CD4-positive, alpha-beta T cell treated with Interleukin-15 for 1 hour (primary cell): Measurements from ENCODE around the gene SKI.
"Not testable (repeated sequence)": the region's sequence is repeated elsewhere in the genome, so short reads cannot be mapped to it uniquely, and the experiment has no call there.

Source experiments
- DNase-seq: peaks from one replicate; pipeline ENCODE4 v3.0.0-alpha.2; 2020

Gene SKI

GRCh38 chr1:2279817-2280216 is 51.7 kb downstream of the SKI start:
- no peak for DNase-seq

GRCh38 chr1:2282556-2283270 is 54.6 kb downstream of the SKI start:
- no peak for DNase-seq

- DNase-seq, result no peak
Observed at GRCh38 chr1:2283371-2283990, 55.4 kb downstream of the SKI start.

- DNase-seq, result no peak
Observed at GRCh38 chr1:2283991-2284895, 56.1 kb downstream of the SKI start.

- DNase-seq, result no peak
Observed at GRCh38 chr1:2284932-2285331, 56.8 kb downstream of the SKI start.

GRCh38 chr1:2286923-2287322 is 58.8 kb downstream of the SKI start:
- DNase-seq, result no peak

GRCh38 chr1:2287649-2288048 is 59.5 kb downstream of the SKI start:
- DNase-seq, result no peak

GRCh38 chr1:2288311-2288710 is 60.2 kb downstream of the SKI start:
- no peak for DNase-seq

GRCh38 chr1:2288816-2289536 is 60.9 kb downstream of the SKI start:
- no peak for DNase-seq

GRCh38 chr1:2289607-2290006 is 61.5 kb downstream of the SKI start:
- no peak for DNase-seq

- DNase-seq, result no peak
Observed at GRCh38 chr1:2290171-2290578, 62.1 kb downstream of the SKI start.

- peak; percentile 88 for DNase-seq
Observed at GRCh38 chr1:2290595-2291510, 62.7 kb downstream of the SKI start.

- no peak for DNase-seq
Observed at GRCh38 chr1:2291577-2291976, 63.5 kb downstream of the SKI start.

GRCh38 chr1:2292725-2293450 is 64.8 kb downstream of the SKI start:
- DNase-seq, result no peak

GRCh38 chr1:2294033-2294724 is 66.1 kb downstream of the SKI start:
- DNase-seq, result no peak

- DNase-seq, result no peak
Observed at GRCh38 chr1:2294725-2295078, 66.6 kb downstream of the SKI start.

GRCh38 chr1:2295526-2295925 is 67.4 kb downstream of the SKI start:
- no peak for DNase-seq

GRCh38 chr1:2296211-2296610 is 68.1 kb downstream of the SKI start:
- not testable (repeated sequence) for DNase-seq

GRCh38 chr1:2296614-2297013 is 68.5 kb downstream of the SKI start:
- no peak for DNase-seq

GRCh38 chr1:2297246-2298011 is 69.3 kb downstream of the SKI start:
- no peak for DNase-seq
